ENCODE measurements around the gene TMTC2.

The TMTC2 gene

DNA sequence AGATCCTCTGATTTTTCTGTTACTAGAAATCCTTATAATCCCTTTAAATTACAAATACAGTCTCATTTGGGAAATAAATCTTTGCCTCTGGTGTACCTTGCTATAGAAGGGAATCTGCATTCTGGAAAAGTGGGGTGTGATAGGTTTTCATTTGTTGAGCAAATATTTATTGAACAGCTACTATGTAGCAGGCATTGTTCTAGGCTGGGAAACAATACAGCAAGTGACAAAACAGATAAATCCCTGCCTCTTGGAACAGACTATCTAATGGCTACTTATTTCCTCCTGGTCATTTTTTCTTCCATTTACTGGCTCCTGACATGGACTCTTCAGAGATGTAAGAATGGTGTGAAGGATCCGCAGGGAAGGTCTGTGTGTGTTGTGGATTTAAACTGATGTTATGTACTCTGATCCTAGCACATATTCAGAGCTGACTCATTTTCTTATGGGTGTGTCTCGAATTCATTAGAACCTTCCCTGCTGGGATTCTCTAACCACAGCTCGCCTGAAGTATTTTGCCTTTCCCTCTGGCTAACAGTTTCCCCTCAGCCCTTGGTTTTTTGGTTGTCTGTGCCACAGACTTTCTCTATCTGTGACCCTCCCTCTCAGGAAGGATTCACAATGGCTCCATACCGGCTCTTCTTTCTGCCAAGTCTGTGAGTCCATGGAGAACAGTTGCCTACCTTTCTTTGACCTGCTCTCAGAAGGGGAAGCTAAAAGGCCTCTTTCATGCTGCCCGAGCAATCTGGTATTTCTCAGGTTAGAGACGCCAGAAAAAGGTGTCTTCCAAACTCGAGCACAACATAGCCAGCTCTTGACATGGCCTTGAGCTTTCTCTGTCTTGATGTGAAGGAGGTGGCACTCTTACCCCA, 53.7 kb downstream of the TMTC2 start:
- TF ChIP-seq, protein P1, sequence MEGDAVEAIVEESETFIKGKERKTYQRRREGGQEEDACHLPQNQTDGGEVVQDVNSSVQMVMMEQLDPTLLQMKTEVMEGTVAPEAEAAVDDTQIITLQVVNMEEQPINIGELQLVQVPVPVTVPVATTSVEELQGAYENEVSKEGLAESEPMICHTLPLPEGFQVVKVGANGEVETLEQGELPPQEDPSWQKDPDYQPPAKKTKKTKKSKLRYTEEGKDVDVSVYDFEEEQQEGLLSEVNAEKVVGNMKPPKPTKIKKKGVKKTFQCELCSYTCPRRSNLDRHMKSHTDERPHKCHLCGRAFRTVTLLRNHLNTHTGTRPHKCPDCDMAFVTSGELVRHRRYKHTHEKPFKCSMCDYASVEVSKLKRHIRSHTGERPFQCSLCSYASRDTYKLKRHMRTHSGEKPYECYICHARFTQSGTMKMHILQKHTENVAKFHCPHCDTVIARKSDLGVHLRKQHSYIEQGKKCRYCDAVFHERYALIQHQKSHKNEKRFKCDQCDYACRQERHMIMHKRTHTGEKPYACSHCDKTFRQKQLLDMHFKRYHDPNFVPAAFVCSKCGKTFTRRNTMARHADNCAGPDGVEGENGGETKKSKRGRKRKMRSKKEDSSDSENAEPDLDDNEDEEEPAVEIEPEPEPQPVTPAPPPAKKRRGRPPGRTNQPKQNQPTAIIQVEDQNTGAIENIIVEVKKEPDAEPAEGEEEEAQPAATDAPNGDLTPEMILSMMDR (IDR thresholded peaks at IDR 0.05; ENCODE audit: low read length, missing control alignments), result no peak
- no peak overlapping the region for H3K4me3 ChIP-seq (replicated peaks; ENCODE audit: low read depth, low read length)
- DNase-seq (ENCODE audit: low read depth), result peak; percentile 51

DNA sequence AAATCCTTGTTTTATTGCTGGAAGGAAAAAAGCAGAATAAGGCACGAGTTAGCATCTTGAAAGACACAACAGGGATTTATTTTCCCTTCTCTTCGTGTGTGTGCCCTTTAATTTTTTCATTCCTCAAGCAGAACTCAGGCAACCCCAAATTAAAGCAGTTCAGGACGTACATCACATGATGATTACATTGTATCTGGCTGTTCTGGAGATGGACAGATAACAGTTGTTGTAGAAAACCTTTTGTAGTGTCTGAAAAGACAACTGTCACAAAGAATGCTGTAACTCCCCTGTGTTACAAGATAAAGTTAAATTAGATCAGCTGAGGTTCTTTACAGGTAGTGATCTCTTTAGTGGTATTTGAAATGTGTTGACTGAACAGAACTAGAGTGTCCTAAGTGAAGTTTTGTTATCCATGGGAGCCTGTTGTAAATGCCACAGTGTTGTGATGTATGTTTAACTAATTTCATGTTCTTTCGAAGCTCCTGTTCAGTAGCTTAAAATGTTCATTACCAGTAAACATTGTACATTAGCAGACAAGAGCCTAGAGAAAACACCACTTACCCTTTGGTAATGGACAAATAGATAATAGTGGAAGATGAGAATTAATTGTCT, 58.5 kb downstream of the TMTC2 start:
- H3K4me3 ChIP-seq (replicated peaks; ENCODE audit: low read depth, low read length), result no peak overlapping the region
- no peak for DNase-seq (ENCODE audit: low read depth)
- TF ChIP-seq, protein P1 (IDR thresholded peaks at IDR 0.05; ENCODE audit: low read length, missing control alignments), result no peak

DNA sequence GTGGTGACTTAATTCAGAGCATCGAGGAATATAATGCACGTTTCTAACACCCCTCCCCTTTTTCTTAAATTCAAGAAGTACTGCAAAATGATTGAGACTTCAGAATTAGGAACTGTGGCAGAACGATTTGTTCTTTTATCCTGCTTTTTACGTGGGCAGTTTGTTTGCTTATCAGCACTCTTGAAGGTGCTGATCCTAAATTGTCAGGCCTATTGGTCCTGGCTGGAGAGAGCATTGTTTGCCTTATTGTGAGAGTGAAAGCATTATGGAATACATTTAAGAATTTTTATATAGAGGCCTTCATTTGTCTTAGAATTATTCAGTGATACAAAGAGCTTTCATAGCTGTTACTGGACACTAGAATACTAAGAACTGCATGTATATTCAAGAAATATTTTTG, 59.1 kb downstream of the TMTC2 start:
- H3K4me3 ChIP-seq (replicated peaks; ENCODE audit: low read depth, low read length), result no peak overlapping the region
- TF ChIP-seq, protein P1 (IDR thresholded peaks at IDR 0.05; ENCODE audit: low read length, missing control alignments), result no peak
- DNase-seq (ENCODE audit: low read depth), result no peak

DNA sequence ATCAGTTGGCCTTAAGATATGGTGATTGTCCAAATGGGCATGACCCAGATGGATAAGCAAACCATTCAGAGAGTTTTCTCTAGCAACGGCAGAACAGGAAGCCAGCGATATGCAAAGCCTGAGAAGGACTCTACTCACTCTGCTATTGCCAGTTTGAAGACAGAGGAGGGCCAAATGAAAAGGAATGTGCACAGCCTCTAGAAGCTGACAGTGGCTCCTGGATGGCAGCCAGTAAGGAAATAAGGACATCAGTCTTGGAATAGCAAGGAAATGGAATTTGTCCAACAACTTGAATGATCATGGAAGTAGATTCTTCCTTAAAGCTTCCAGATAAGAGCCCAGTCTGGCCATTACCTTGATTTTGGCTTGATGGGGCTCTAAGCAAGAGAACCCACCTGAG, 60.0 kb downstream of the TMTC2 start:
- DNase-seq (ENCODE audit: low read depth), result no peak
- H3K4me3 ChIP-seq (replicated peaks; ENCODE audit: low read depth, low read length), result no peak overlapping the region
- TF ChIP-seq, protein P1 (IDR thresholded peaks at IDR 0.05; ENCODE audit: low read length, missing control alignments), result no peak

DNA sequence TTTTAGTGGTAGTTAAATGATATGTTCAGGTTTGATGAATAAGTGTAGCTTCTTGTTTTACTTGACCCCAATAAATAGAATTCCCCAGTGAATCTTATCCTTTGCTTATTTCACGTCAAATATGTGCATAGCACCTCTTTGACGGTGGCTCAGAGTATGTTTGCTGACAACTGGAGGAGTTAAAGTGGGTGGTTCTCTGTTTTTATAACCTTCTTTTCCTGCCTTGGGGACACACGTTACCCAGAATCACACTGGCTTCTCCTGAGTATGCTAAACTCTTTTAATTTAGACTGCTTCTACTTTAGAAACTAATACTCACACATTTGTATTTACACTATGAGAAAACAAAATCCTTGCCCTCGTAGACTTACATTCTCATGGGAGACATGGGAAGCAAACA, 62.3 kb downstream of the TMTC2 start:
- no peak overlapping the region for H3K4me3 ChIP-seq (replicated peaks; ENCODE audit: low read depth, low read length)
- no peak for DNase-seq (ENCODE audit: low read depth)
- TF ChIP-seq, protein P1 (IDR thresholded peaks at IDR 0.05; ENCODE audit: low read length, missing control alignments), result no peak

DNA sequence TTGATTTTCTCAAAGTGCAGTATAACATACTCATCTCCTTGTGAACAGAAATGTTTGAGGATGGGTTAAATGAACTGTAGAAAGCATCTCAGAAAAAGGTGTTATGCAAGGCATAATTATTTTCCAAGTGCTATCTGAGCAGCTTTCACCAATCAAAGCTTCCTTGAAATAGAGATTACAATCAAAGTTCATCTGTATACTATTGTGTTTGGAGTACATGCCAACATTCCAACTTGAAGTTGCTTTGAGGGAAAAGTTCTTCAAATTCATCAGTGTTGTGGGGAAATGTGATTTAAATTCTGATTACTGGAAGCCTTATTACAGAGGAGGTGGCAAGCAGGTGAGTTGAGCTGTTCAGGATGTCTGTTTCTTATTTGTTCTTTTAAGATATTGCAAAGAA, 68.2 kb downstream of the TMTC2 start:
- no peak overlapping the region for H3K4me3 ChIP-seq (replicated peaks; ENCODE audit: low read depth, low read length)
- TF ChIP-seq, protein P1 (IDR thresholded peaks at IDR 0.05; ENCODE audit: low read length, missing control alignments), result no peak
- no peak for DNase-seq (ENCODE audit: low read depth)

Measured in fibroblast of pulmonary artery (primary cell).